GM21390 (cell line): Measurements from ENCODE around the gene TMEM130.
A peak's percentile ranks its signal among the peaks of the same experiment; 100 is the strongest.
"Not testable (repeated sequence)": the region's sequence is repeated elsewhere in the genome, so short reads cannot be mapped to it uniquely, and the experiment has no call there.

Experiments
- ATAC-seq: cut with Tn5 transposase; IDR thresholded peaks from one replicate; pipeline ENCODE4 v1.9.1; 2021; ENCODE audit not compliant: unreplicated experiment

TMEM130 gene

DNA sequence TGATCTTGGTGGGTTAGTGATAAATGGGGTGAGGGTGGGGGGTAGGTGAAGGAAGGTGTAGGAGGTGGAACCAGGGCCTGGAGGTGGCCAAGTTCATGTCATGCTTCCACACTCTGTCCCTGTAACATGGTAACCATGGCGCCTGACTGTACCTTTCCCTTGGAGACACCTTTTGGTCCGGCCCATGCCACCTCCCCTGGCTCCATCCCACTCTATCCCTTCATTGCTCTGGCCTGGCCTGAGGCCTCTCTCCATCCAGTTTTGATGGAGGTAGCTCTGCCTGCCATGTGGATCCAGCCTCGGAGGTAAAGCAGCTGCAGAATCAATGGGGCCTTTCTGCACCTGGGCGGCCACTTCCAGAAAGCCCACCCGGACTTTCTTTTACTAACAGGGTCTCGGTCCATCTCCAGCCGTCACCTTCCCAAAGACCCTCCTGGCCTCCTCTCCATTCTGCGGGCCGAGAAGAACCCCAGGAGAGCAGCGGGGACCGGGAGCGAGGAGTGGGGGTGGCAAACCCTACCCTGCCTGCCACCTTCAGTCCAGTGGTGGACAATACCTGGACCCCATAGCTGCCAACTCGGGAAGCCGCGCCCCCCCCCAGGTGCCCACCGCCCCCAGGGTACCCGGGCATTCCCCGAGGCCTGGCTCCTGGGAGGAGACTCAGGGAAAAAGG is 8.0 kb upstream of the TMEM130 start:
- no peak for ATAC-seq

DNA sequence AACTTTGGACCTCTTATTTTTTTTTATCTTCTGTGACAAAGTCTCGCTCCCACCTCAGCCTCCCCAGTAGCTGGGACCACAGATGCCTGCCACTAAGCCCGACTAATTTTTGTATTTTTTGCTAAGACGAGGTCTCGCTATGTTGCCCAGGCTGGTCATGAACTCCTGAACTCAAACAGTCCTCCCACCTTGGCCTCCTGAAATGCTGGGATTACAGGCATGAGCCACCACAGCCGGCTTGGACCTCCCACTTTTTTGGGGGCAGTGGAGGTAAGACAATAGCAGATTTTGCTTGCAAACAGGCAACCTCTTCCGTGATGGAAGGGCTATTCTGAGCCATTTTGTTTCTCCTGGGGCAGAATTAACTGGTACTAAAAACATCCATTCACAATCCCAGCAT is 7.3 kb upstream of the TMEM130 start:
- no peak for ATAC-seq

DNA sequence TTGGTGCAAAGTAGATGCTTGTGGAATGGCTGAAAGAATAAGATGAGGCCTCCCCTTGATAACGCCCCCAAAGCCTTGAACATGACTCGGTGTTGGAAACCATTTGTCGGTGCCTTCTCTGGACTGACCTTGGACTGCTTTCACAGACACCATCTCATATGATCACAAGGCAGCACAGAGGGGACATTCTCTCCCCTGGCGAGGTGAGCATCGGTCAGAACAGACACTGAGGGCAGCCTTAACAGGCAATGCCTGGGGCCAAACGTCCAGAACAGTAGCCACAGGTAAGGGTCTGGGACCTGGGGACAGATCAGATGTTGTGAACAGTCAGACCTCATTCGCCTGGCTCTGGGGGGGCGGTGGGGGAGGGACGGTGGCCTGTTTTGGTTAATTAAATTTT is 5.7 kb upstream of the TMEM130 start:
- no peak for ATAC-seq

DNA sequence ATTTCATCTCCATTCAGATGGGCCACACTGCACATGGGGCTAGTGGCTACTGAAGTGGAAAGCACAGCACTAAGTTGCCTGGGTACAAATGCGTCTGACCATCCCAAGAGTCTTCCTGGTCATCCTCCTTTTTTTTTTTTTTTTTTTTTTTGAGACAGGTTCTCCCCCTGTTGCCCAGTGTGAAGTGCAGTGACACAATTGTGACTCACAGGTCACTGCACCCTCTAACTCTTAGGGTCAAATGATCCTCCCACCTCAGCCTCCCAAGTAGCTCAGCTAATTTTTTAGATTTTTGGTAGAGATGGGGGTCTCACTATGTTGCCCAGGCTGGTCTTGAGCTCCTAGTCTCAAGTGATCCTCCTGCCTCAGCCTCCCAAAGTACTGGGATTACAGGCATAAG is 5.1 kb upstream of the TMEM130 start:
- no peak for ATAC-seq

DNA sequence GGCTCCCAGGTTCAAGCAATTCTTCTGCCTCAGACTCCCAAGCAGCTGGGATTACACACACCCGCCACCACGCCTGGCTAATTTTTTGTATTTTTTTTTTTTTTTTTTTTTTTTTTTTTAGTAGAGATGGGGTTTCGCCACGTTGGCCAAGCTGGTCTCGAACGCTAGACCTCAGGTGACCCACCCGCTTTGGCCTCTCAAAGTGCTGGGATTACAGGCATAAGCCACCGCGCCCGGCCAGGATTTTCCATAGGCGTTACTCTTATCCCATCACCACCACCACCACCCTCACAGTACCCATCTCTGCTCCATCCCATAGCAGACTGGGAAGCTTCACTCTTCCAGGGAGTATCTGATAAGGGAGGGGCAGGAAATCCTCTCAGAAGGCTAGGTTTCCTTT is 3.8 kb upstream of the TMEM130 start:
- ATAC-seq = not testable (repeated sequence)

DNA sequence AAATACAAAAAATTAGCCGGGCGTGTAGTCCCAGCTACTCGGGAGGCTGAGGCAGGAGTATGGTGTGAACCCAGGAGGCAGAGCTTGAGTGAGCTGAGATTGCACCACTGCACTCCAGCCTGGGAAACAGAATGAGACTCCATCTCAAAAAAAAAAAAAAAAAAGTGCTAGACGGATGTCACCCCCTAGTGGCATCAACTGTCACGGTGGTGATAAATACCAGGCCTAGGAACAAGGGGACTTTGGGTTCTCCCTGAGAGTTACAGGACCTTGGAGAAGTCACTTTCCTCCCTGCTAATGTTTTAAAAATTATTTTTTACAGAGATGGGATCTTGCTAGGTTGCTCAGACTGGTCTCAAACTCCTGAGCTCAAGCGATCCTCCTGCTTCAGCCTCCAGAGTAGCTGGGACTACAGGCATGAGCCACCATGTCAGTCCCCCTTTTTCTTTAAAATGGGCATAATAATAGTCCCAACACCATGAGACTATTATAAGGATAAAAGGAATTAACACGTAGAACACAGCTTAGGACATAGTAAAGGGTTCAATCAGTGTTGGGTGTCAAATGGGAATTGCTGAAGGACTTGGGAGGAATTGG is 2.6 kb upstream of the TMEM130 start:
- ATAC-seq = no peak

DNA sequence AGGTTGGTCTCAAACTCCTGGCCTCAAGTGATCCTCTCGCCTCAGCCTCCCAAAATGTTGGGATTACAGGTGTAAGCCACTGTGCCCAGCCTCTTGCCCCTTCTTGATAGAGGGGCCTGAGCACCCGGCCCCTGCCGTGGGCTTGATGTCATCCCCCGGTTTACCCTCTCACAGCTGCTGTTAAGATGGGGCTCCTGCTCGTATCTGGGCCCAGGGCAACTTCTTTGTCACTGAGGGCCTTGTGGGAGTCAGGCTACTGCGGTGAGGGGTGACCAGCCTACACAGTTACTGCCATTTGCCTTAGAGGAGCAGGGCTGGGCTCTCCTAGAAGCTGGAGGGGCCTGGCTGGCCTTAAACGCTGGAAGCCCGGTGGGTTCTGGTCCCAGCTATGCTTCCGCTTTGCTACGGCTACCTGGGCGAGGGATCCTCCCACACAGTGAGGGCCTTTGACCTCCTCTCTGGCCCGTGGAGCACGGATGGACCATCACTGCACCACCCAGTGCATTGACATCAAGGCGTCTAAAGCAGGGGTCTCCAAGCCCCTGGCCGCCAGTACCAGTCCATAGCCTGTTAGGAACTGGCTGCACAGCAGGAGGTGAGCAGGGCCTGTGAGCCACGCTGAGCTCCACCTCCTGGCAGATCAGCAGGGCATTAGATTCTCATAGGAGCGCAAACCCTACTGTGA is 1.1 kb upstream of the TMEM130 start:
- ATAC-seq = no peak

DNA sequence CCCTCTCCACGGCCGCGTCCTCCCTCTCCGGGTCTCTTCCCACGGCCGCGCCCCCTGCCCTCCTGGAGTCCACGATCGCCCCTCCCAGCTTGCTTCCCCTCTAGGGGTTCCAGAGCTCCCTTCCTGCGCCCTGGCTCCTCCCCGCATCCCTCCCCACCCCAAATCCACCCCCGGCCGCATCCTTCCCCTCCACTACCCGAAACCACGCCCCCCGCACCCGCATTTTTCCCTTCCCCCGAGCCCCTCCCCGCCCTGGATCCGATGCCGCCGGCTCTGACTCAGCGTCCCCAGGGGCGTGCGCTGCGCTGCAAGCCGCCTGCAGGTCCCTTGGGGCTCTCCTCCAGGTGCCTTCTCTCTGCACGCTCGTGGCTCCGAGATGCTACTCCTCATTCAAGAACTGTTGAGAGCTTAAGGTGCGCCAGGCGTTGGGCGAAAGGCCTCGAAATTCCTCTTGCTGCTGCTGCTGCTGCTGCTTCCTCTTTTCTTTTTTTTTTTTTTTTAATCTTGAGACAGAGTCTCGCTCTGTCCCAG is 372 bp upstream of the TMEM130 start:
- ATAC-seq = peak; percentile 83

DNA sequence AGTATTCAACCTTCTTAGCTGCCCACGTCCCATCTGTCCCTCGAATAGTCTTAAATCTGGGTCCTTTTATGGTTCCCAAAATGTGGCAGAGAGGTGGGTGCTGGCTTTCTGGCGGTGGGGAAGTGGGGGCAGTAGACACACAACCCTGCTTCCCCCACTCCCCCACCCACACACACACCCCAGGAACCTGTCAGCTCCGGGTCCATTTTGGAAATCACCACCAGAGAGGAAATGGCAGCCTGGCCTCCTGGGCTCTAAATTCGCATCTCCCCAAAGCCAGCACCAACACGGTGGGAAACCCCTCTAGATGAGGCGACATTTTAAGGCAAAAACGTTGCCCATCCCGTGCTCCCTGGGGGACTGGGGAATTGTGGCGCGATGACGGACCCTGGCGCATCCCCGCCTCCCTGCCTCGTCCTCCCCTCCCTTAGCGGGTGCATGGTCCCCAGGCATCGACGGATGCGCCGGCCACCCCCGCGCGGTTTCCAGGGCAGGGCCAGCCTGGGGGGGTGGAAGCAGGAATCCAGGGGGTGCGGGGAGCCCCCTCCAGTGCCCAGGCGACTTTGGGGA is 702 bp downstream of the TMEM130 start:
- ATAC-seq = no peak

DNA sequence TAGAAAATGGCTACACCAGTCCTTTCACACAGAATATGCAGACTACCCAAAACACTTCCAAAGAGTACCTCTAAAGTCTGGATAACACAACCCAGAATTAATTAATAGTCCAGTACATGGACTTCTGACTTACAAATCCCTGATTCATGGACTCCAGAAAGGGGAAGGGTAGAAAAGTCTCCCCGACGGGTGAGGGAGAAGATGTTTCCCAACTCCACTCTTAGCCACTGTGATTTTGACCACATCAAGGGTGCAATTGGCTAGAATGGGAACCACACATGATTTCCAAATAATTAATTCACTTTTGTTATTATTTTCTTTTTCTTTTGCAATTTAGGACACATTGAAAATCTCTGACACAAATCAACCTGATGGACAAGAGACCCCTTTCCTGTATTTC is 1.4 kb downstream of the TMEM130 start:
- no peak for ATAC-seq

DNA sequence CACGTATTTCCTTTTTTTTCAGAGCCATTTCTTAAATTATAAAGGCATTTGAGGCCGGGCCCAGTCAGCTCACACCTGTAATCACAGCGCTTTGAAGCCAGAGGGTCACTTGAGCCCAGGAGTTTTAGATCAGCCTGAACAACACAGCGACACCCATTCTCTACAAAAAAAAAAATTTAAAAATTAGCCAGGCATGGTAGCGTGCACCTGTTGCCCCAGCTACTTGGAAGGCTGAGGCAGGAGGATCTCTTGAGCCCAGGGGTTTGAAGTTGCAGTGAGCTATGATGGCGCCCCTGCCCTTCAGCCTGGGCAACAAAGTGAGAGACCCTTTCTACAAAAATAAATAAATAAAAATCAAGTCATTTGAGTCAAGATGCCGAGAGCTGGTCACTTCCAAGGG is 3.0 kb downstream of the TMEM130 start:
- no peak for ATAC-seq

DNA sequence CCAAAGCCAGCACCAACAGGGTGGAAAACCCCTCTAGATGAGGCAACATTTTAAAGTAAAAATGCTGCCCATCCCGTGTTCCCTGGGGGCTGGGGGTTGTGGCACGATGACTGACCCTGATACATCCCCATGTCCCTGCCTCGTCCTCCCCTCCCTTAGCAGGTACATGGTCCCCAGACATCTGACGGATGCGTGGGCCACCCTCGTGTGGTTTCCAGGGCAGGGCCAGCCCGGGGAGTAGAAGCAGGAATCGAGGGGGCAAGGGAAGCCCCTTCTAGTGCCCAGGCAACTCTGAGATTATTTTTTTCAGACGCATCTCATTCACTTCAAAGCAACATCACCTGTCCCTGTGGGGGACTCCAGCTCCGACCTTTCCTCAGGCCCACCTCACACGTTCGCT is 3.5 kb downstream of the TMEM130 start:
- no peak for ATAC-seq

DNA sequence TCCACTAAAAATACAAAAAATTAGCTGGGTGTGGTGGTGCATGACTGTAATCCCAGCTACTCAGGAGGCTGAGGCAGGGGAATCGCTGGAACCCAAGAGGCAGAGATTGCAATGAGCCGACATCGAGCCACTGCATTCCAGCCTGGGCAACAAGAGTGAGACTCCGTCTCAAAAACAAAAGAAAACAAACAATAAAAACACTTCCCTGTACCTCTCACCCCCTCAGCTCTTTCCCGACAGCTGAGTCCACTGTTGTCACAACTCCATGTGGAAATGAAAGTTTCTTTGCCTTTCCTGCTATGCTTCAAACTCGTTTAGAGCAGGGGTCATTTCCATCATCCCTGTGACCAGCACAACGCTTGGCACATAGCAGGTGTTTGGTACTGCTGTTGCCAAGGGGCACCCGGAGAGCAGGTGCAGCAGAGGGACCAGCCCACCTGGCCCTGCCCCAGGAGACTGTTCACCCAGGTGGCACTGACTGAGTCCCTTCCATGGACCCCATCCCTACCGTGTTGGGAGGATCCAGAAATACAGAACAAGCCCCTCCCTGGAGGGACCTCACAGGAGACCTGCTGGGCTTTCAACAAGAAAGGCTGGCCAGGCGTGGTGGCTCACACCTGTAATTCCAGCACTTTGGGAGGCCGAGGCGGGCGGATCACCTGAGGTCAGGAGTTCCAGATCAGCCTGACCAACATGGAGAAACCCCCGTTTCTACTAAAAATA is 4.9 kb downstream of the TMEM130 start:
- ATAC-seq = no peak

DNA sequence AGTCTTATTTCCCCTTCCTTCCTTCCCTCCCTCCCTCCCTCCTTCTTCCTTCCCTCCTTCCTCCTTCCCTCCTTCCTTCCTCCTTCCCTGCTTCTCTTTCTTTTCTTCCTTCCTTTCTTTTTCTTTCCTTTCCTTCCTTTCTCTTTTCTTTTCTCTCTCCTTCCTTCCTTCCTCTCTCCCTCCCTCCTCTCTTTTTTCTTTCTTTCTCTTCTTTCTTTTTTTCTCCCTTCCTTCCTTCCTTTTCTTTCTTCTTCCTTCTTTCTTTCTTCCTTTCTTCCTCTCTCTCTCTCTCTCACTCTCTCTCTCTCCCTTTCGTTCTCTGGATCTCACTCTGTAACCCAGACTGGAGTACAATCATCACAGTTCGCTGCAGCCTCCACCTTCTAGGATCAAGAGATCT is 6.2 kb downstream of the TMEM130 start:
- ATAC-seq = no peak

DNA sequence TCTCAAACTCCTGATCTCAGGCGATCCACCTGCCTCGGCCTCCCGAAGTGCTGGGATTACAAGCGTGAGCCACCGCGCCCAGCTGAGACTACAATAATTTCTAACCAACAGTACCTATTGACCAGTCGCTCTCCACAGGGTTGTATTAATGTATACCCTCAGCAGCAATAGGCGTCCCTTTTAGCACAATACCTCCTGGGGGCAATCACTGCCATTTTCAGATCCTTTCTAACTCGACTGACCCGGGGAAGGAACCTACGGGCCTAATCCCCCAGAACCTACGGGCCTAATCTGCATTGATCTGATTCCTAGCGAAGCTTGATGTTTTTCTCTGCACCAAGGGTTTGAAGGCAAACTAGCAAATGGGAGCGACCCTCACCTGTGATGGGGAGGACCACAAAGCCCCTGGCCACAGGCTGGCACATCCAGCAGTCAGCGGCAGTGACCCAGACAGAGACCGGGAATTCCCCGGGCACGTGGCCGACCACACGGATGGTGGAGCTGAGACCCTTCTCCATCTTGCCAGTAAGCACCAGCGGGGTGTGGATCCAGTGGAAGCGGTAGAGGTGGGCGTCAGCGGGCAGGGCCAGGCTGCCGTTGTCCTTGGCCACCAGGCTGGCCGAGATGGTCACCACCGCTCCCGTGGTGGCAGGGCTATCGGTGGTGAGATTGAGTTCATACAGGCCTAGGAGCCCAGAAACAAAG is 6.9 kb downstream of the TMEM130 start:
- ATAC-seq = no peak

DNA sequence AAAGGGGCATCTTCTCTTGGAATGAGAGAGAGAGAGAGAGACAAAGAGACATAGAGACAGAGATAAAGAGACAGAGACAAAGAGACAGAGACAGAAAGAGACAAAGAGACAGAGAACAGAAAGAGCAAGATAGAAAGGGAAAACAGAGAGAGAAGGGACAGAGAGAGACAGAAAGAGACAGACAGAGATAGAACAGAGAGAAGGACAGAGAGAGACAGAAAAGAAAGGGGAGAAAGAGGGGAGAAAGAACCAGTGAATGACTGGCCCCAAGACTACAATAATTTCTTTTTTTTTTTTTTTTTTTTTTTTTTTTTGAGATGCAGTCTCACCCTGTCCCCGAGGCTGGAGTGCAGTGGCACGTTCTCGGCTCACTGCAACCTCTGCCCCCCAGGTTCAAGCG is 7.6 kb downstream of the TMEM130 start:
- ATAC-seq = no peak

DNA sequence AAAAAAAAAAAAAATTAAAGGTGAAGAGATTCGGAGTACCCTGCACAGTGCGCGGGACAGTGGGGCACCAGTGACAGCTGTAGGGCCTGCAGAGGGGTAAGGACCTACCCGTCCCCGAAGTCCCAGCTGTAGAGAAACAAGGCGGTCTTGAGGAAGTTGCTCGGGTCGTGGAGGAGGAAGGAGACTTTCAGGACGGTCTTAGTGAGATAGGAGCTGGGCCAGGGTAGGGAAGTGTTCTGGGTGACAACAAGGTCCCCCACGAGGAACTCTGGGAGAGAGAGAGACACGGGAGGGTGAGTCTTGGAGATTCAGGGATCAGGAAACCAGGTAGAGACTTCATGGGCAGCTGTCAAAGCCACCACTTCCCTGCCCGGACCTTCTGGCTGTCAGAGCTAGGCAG is 9.7 kb downstream of the TMEM130 start:
- no peak for ATAC-seq

DNA sequence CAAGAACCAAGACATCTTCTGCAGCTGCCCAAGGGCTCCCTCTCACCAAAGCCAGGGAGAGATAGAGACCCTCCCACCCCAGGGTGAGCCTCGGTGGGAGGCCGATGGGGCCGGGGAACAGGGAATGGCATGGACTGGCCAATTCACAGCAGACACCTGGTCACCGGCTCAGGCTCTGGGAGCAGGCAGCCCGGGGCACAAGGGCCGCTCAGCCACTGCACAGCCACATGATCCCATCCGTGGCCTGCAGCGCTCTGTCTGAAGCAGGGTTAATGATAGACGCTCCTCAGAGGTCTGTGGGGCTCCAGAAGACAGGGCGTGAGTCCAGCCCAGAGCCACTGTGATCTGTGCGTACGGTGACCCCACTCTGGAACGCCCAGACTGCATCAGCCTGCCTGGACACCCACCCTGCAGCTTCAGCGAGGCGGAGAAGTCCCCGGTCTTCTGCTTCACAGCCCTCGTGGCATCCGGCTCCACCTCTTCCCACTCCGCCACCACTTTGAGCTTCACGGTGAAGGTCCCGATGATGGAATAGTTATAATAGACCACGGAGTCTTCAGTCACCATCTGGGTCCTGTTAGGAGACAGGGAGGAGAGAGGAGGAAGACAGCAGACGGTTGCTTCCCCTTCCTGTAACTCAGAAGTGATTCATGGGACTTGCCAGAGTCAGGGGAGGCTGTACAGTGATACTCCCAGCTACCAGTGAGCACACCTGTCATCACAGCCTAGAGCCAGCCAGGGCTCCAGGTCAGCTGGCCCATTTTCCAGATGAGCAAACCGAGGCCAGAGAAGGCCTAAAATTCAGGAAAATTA is 14.0 kb downstream of the TMEM130 start:
- ATAC-seq = no peak

DNA sequence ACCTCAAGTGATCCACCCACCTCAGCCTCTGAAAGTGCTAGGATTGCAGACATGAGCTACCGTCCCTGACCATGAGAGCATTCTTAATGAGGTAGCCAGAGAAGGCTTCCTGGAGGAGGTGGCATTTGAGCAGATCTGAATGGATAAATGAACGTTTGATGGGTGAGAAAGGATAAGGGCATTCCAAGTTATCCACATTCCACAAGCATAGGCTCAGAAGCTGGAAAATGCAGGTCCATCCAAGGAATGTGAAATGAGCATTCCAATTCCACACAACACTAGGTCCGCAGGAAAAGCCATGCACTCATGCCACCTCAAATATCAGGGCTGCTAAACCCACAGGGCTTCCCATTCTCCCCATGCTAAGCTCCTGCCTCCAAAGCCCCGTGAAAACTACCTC is 17.0 kb downstream of the TMEM130 start:
- ATAC-seq = no peak

DNA sequence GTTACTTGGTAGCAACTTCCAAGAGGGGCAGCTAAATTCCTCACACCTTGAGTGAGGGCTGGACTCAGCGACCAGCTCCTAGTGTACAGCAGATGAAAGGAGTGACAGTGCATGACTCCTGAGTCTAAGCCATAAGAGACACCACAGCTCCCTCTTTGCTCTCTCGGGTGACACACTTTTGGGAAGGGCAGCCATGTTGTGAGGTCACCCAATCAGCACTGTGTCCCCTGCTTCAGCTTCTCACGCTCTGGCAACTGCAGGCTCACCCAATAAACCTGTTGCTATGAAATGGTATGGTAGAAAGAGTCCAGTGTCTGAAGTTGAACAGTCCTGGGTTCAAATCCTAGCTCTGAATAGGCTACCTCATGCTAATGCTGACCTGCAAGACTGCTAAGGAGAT is 20.9 kb downstream of the TMEM130 start:
- no peak for ATAC-seq
